ENCODE measurements around the gene SLC35F4.
"Not testable (repeated sequence)": the region's sequence is repeated elsewhere in the genome, so short reads cannot be mapped to it uniquely, and the experiment has no call there.

Gene SLC35F4

GRCh38 chr14:57712102-57712501 lies 153.8 kb downstream of the SLC35F4 start:
- DNase-seq (ENCODE audit: low read depth) = no peak
- TF ChIP-seq, protein P1, sequence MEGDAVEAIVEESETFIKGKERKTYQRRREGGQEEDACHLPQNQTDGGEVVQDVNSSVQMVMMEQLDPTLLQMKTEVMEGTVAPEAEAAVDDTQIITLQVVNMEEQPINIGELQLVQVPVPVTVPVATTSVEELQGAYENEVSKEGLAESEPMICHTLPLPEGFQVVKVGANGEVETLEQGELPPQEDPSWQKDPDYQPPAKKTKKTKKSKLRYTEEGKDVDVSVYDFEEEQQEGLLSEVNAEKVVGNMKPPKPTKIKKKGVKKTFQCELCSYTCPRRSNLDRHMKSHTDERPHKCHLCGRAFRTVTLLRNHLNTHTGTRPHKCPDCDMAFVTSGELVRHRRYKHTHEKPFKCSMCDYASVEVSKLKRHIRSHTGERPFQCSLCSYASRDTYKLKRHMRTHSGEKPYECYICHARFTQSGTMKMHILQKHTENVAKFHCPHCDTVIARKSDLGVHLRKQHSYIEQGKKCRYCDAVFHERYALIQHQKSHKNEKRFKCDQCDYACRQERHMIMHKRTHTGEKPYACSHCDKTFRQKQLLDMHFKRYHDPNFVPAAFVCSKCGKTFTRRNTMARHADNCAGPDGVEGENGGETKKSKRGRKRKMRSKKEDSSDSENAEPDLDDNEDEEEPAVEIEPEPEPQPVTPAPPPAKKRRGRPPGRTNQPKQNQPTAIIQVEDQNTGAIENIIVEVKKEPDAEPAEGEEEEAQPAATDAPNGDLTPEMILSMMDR (IDR thresholded peaks at IDR 0.05; ENCODE audit: control insufficient read depth, insufficient read depth, low read depth, low read length, missing control alignments) = no peak
- H3K4me3 ChIP-seq (ENCODE audit: control insufficient read depth, low read depth, low read length) = no peak overlapping the region

DNA sequence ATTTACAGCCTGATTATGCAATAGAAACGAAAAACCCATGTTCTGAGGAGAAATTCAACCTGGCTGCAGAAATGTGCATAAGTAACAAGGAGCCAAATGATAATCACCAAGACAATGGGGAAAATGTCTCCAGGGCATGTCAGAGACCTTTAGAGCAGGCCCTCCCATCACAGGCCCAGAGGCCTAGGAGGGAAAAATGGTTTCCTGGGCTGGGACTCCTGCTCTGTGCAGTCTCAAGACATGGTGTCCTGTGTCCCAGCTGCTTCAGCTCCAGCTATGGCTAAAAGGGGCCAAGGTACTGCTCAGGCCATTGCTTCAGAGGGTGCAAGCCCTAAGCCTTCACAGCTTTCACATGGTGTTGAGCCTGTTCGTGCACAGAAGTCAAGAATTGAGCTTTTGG lies 156.0 kb downstream of the SLC35F4 start:
- no peak for DNase-seq (ENCODE audit: low read depth)
- TF ChIP-seq, protein P1 (IDR thresholded peaks at IDR 0.05; ENCODE audit: control insufficient read depth, insufficient read depth, low read depth, low read length, missing control alignments) = no peak

DNA sequence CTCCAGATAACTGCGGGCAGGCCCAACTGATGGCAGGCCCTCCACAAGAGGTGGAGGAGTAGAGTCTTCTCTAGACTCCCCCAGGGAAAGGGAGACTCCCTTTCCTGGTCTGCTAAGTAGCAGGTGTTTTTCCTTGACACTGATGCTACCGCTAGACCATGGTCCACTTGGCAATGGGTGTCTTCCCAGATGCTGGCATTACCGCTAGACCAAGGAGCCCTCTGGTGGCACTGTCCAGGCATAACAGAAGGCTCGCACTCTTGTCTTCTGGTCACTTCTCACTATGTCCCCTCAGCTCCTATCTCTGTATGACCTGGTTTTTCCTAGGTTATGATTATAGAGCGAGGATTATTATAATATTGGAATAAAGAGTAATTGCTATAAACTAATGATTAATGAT lies 156.8 kb downstream of the SLC35F4 start:
- TF ChIP-seq, protein P1 (IDR thresholded peaks at IDR 0.05; ENCODE audit: control insufficient read depth, insufficient read depth, low read depth, low read length, missing control alignments) = peak; percentile 8
- DNase-seq (ENCODE audit: low read depth); H3K4me3 ChIP-seq (ENCODE audit: control insufficient read depth, low read depth, low read length): not testable (repeated sequence)

More for the DNA sequence above, 156.0 kb downstream of the SLC35F4 start:
- no peak overlapping the region for H3K4me3 ChIP-seq (ENCODE audit: control insufficient read depth, low read depth, low read length)

DNA sequence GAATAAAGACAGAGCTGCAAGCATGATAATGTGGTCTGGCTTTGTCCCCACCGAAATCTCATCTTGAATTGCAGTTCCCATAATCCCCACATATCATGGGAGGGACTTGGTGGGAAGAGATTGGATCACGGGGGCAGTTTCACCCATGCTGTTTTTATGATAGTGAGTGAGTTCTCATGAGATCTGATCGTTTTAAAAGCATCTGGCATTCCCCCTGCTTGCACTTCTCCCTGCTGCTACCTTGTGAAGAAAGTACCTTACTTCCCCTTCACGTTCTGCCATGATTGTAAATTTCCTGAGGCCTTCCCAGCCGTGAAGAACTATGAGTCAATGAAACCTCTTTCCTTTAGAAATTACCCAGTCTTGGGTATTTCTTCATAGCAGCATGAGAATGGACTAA lies 158.7 kb downstream of the SLC35F4 start:
- no peak overlapping the region for H3K4me3 ChIP-seq (ENCODE audit: control insufficient read depth, low read depth, low read length)
- no peak for DNase-seq (ENCODE audit: low read depth)
- TF ChIP-seq, protein P1 (IDR thresholded peaks at IDR 0.05; ENCODE audit: control insufficient read depth, insufficient read depth, low read depth, low read length, missing control alignments) = no peak

- DNase-seq (ENCODE audit: low read depth) = no peak
- no peak overlapping the region for H3K4me3 ChIP-seq (ENCODE audit: control insufficient read depth, low read depth, low read length)
- TF ChIP-seq, protein P1 (IDR thresholded peaks at IDR 0.05; ENCODE audit: control insufficient read depth, insufficient read depth, low read depth, low read length, missing control alignments) = no peak
Observed at GRCh38 chr14:57704763-57705162, 161.1 kb downstream of the SLC35F4 start.

GRCh38 chr14:57699947-57700346 lies 165.9 kb downstream of the SLC35F4 start:
- no peak overlapping the region for H3K4me3 ChIP-seq (ENCODE audit: control insufficient read depth, low read depth, low read length)
- TF ChIP-seq, protein P1 (IDR thresholded peaks at IDR 0.05; ENCODE audit: control insufficient read depth, insufficient read depth, low read depth, low read length, missing control alignments) = no peak
- no peak for DNase-seq (ENCODE audit: low read depth)

- TF ChIP-seq, protein P1 (IDR thresholded peaks at IDR 0.05; ENCODE audit: control insufficient read depth, insufficient read depth, low read depth, low read length, missing control alignments) = peak; percentile 58
- peak; percentile 33 for DNase-seq (ENCODE audit: low read depth)
- no peak overlapping the region for H3K4me3 ChIP-seq (ENCODE audit: control insufficient read depth, low read depth, low read length)
Observed at GRCh38 chr14:57692671-57693070, 173.2 kb downstream of the SLC35F4 start.

All from AG09309 (cell line).